Panc1 (cell line): ENCODE results near the gene GPR15. TPM values are rescaled to one million over a fixed set of nuclear protein-coding genes. Genes with fewer than 3 reads are reported as not detected.

ENCODE experiments used
- ATAC-seq: fragments of 200-7000 bp; cut with Tn5 transposase; 2 replicates; pipeline ENCODE4 v1.9.1; 2020; ENCODE audit warnings: mild to moderate bottlenecking, moderate library complexity
- Bru-seq: library from RNA; stranded (reverse); fragments of 400-500 nt; gene quantifications from one replicate; lab custom pipeline; 2021; lab: Mats Ljungman, UMichigan
- BruChase-seq, 2 experiments: library from RNA; stranded (reverse); fragments of 400-500 nt; gene quantifications; one replicate each; lab custom pipeline; 2021; lab: Mats Ljungman, UMichigan
- BruUV-seq: library from RNA; stranded (reverse); fragments of 400-500 nt; replicated peaks from 2 replicates; lab custom pipeline; 2021; lab: Mats Ljungman, UMichigan
- CTCF ChIA-PET: fragments of 300-600 bp; sonication (Branson Sonifier 250); formaldehyde crosslinking; loops from one replicate; lab custom pipeline; 2022; ENCODE audit warnings: antibody characterized with exemption; lab: Charles Lee
- POLR2A ChIA-PET: fragments of 300-600 bp; sonication (Branson Sonifier 250); formaldehyde crosslinking; loops from one replicate; lab custom pipeline; 2022; ENCODE audit warnings: antibody characterized with exemption; lab: Charles Lee
- DNase-seq: peaks from one replicate; pipeline ENCODE4 v3.0.0-alpha.2; 2010; ENCODE audit warnings: low read depth, low spot score
- H3K27ac ChIP-seq: 2 replicates; pipeline ENCODE4 v1.5.1; 2011; ENCODE audit warnings: mild to moderate bottlenecking, low read length, inconsistent platforms
- H3K27me3 ChIP-seq: fragments of 200-500 bp; sonication (Bioruptor generic); 2 replicates; pipeline ENCODE4 v1.6.0; 2014; ENCODE audit warnings: low read length, inconsistent platforms; ENCODE audit not compliant: control insufficient read depth, insufficient read depth
- H3K36me3 ChIP-seq: fragments of 200-500 bp; sonication (Bioruptor generic); 2 replicates; pipeline ENCODE4 v1.5.1; 2014; ENCODE audit warnings: inconsistent platforms, mild to moderate bottlenecking, low read length, moderate library complexity; ENCODE audit not compliant: control insufficient read depth, insufficient read depth
- H3K4me1 ChIP-seq: 2 replicates; pipeline ENCODE4 v1.5.1; 2011; ENCODE audit warnings: inconsistent platforms, mild to moderate bottlenecking, low read length, moderate library complexity; ENCODE audit not compliant: control insufficient read depth, insufficient read depth
- H3K4me3 ChIP-seq, 2 experiments: 2 replicates each; pipeline ENCODE4 v1.5.1; 2011 to 2012; ENCODE audit warnings: low read depth in 2 of 2, low read length in 2 of 2, mild to moderate bottlenecking in 2 of 2, inconsistent platforms in 1 of 2, moderate library complexity in 1 of 2
- H3K9me3 ChIP-seq: fragments of 200-500 bp; sonication (Bioruptor generic); 2 replicates; pipeline ENCODE4 v1.5.1; 2014; ENCODE audit warnings: low read depth, mild to moderate bottlenecking, inconsistent platforms, low read length, moderate library complexity; ENCODE audit not compliant: control insufficient read depth, insufficient read depth
- CTCF ChIP-seq: fragments of 450-650 bp; IDR thresholded peaks from 2 replicates; pipeline ENCODE4 v1.5.1; 2017; ENCODE audit warnings: mild to moderate bottlenecking
- POLR2AphosphoS5 ChIP-seq: IDR thresholded peaks from 2 replicates; pipeline ENCODE4 v1.6.1; 2012; ENCODE audit warnings: mild to moderate bottlenecking, low read depth, low read length, moderate library complexity
- REST ChIP-seq, 2 experiments: IDR thresholded peaks; 2 replicates each; pipeline ENCODE4 v1.6.1; 2011 to 2012; ENCODE audit warnings: low read depth in 2 of 2, control low read depth in 1 of 2, low read length in 1 of 2, mild to moderate bottlenecking in 1 of 2, moderate library complexity in 1 of 2; ENCODE audit not compliant: insufficient read depth in 1 of 2
- SIN3A ChIP-seq: IDR thresholded peaks from 2 replicates; pipeline ENCODE4 v1.6.1; 2012; ENCODE audit warnings: low read depth, mild to moderate bottlenecking, low read length, moderate library complexity, borderline replicate concordance; ENCODE audit not compliant: insufficient read depth
- TCF7L2 ChIP-seq: IDR thresholded peaks from 2 replicates; pipeline ENCODE4 v1.6.1; 2011; ENCODE audit warnings: mild to moderate bottlenecking, low read depth, low read length, inconsistent platforms
- in situ Hi-C: cut with HindIII; loops from 2 replicates; pipeline ENCODE4 v1.10.0; 2016; ENCODE audit warnings: low sequenced_read_pairs, low pct_unique_long_range_greater_than_20kb
- intact Hi-C: fragments of 100-400 bp; cut with micrococcal nuclease; formaldehyde crosslinking; loops from one replicate; pipeline ENCODE4 v1.10.0; 2022; ENCODE audit not compliant: unreplicated experiment
- long read RNA-seq: library from polyadenylated mRNA; unstranded; transcript quantifications from one replicate; pipeline ENCODE4 v2.0.0, GENCODE V29; 2021; ENCODE audit not compliant: unreplicated experiment
- polyA plus RNA-seq: library from polyadenylated mRNA; unstranded; fragments of >200 nt; gene quantifications from one replicate; pipeline ENCODE4 v1.2.1, GENCODE V29; 2012; ENCODE audit warnings: missing spikeins; ENCODE audit not compliant: insufficient read length
- total RNA-seq: library from RNA; stranded (reverse); gene quantifications from one replicate; pipeline ENCODE4 v1.2.1, GENCODE V29; 2021; ENCODE audit not compliant: unreplicated experiment

The GPR15 gene
- not detected for total RNA-seq
- polyA plus RNA-seq: not detected
- percentile 28 among the genes with signal in this experiment for Bru-seq, nascent RNA
- BruChase-seq, experiment 1, labeled RNA remaining after a 2-hour chase: percentile 16 among the genes with signal in this experiment
- BruChase-seq, experiment 2, labeled RNA remaining after a 6-hour chase: percentile 45 among the genes with signal in this experiment
- long read RNA-seq: 0 reads

GRCh38 chr3:98531622-98532274 lies at the start of gene GPR15:
GPR15 (plus strand) TSS chr3:98531978; CDS start chr3:98532034, 56 bp downstream.
- Histone ChIP-seq H3K27me3 (peaks cover 20% of the 10 kb centered on the region), H3K4me1 (no peaks in the 10 kb centered on the region), H3K4me3 (no peak within 1 kb of the TSS), H3K9me3 (no peaks in the 10 kb centered on the region), H3K27ac (no peak within 1 kb of the TSS), H3K36me3 (no peaks in the 10 kb centered on the region)
- ATAC-seq: no peak
- no TSS peak for BruUV-seq
- in situ Hi-C loops (no loop called here), intact Hi-C loops (no loop called here)
- TF ChIP-seq CTCF: no peak
- no peak for TF ChIP-seq REST (IDR thresholded peaks at IDR 0.05; ENCODE audit: insufficient read depth in 1 of 2, low read depth in 2 of 2, low read length in 1 of 2)
- TF ChIP-seq TCF7L2: no peak
- TF ChIP-seq POLR2AphosphoS5: no peak
- no peak for TF ChIP-seq SIN3A
- DNase-seq: no peak
- ChIA-PET CTCF (no interaction called here), POLR2A (no interaction called here)

GRCh38 chr3:98482717-98483482 lies 48.9 kb upstream of the GPR15 start:
- Histone ChIP-seq H3K36me3 (no peaks in the 10 kb centered on the region), H3K4me3 (no peak overlapping the region), H3K9me3 (no peaks in the 10 kb centered on the region), H3K27ac (no peak overlapping the region), H3K27me3 (no peaks in the 10 kb centered on the region), H3K4me1 (no peaks in the 10 kb centered on the region)
- BruUV-seq: no TSS peak
- ATAC-seq: no peak
- CTCF ChIA-PET: no interaction called here
- DNase-seq: no peak
- POLR2A ChIA-PET: no interaction called here
- in situ Hi-C loops (no loop called here), intact Hi-C loops (no loop called here)
- TF ChIP-seq POLR2AphosphoS5 (no peak), TCF7L2 (no peak), SIN3A (no peak), REST (IDR thresholded peaks at IDR 0.05; ENCODE audit: insufficient read depth in 1 of 2, low read depth in 2 of 2, low read length in 1 of 2) (no peak), CTCF (no peak)
